Activated naive CD8-positive, alpha-beta T cell treated with anti-CD3 and anti-CD28 coated beads, Interleukin-2, amount 50 U/mL, for 16 hours (primary cell): Measurements from ENCODE around the gene GPR183.

Source experiments
- DNase-seq: peaks from one replicate; pipeline ENCODE4 v3.0.0-alpha.2; 2020; ENCODE audit warnings: low read depth, low spot score

The GPR183 gene

GRCh38 chr13:99294958-99295357 is 12.2 kb downstream of the GPR183 start:
- DNase-seq, result no peak

GRCh38 chr13:99294198-99294597 is 13.0 kb downstream of the GPR183 start:
- DNase-seq, result no peak

- DNase-seq, result no peak
These were observed 14.0 kb downstream of the GPR183 start for GRCh38 chr13:99293178-99293577.

GRCh38 chr13:99290894-99291293 is 16.3 kb downstream of the GPR183 start:
- no peak for DNase-seq

- DNase-seq, result no peak
These were observed 17.4 kb downstream of the GPR183 start for GRCh38 chr13:99289674-99290337.

GRCh38 chr13:99289271-99289670 is 17.9 kb downstream of the GPR183 start:
- DNase-seq, result no peak

- DNase-seq, result no peak
These were observed 19.1 kb downstream of the GPR183 start for GRCh38 chr13:99288089-99288488.

- no peak for DNase-seq
These were observed 19.6 kb downstream of the GPR183 start for GRCh38 chr13:99287551-99287950.

- no peak for DNase-seq
These were observed 21.6 kb downstream of the GPR183 start for GRCh38 chr13:99285432-99286182.

GRCh38 chr13:99282264-99283231 is 24.7 kb downstream of the GPR183 start:
- DNase-seq, result no peak

GRCh38 chr13:99281811-99282263 is 25.4 kb downstream of the GPR183 start:
- DNase-seq, result no peak

- no peak for DNase-seq
These were observed 27.0 kb downstream of the GPR183 start for GRCh38 chr13:99280166-99280565.

GRCh38 chr13:99279637-99280036 is 27.6 kb downstream of the GPR183 start:
- DNase-seq, result no peak

GRCh38 chr13:99278843-99279242 is 28.4 kb downstream of the GPR183 start:
- no peak for DNase-seq

- DNase-seq, result no peak
These were observed 29.0 kb downstream of the GPR183 start for GRCh38 chr13:99278200-99278599.

GRCh38 chr13:99277629-99278028 is 29.6 kb downstream of the GPR183 start:
- no peak for DNase-seq

GRCh38 chr13:99276706-99277105 is 30.5 kb downstream of the GPR183 start:
- DNase-seq, result no peak

- no peak for DNase-seq
These were observed 32.1 kb downstream of the GPR183 start for GRCh38 chr13:99275093-99275469.

GRCh38 chr13:99273128-99273527 is 34.1 kb downstream of the GPR183 start:
- no peak for DNase-seq

- DNase-seq, result no peak
These were observed 34.7 kb downstream of the GPR183 start for GRCh38 chr13:99272481-99272880.

GRCh38 chr13:99271249-99271648 is 36.0 kb downstream of the GPR183 start:
- no peak for DNase-seq

- DNase-seq, result no peak
These were observed 36.7 kb downstream of the GPR183 start for GRCh38 chr13:99270518-99270917.
